Activated CD4-positive, alpha-beta T cell treated with anti-CD3 and anti-CD28 coated beads, Interleukin-2, amount 10 ng/mL, durations not matched to agents 7 days and 5 days (primary cell): Measurements from ENCODE around the gene CHP2. TPM values are rescaled to one million over a fixed set of nuclear protein-coding genes. Genes with fewer than 3 reads are reported as not detected.

Source experiments
- CTCF ChIA-PET: fragments of 350-600 bp; sonication (Branson Sonifier 250); formaldehyde crosslinking; loops from one replicate; lab custom pipeline; 2021; ENCODE audit warnings: antibody characterized with exemption; lab: Charles Lee
- POLR2A ChIA-PET: fragments of 350-600 bp; sonication (Branson Sonifier 250); formaldehyde crosslinking; loops from one replicate; lab custom pipeline; 2021; ENCODE audit warnings: antibody characterized with exemption; lab: Charles Lee
- DNase-seq: peaks from one replicate; pipeline ENCODE4 v3.0.0-alpha.2; 2020
- H3K27ac Mint-ChIP-seq: one replicate; pipeline ENCODE4 v1.8.0; 2021; ENCODE audit warnings: mild to moderate bottlenecking, moderate library complexity, mixed read lengths
- H3K27me3 Mint-ChIP-seq: one replicate; pipeline ENCODE4 v1.8.0; 2021; ENCODE audit warnings: mixed read lengths
- H3K36me3 Mint-ChIP-seq: one replicate; pipeline ENCODE4 v1.8.0; 2021; ENCODE audit warnings: low read depth, mixed read lengths
- H3K4me1 Mint-ChIP-seq: one replicate; pipeline ENCODE4 v1.8.0; 2021; ENCODE audit warnings: mixed read lengths
- H3K4me3 Mint-ChIP-seq: one replicate; pipeline ENCODE4 v1.8.0; 2021; ENCODE audit warnings: mild to moderate bottlenecking, moderate library complexity, mixed read lengths
- H3K9me3 Mint-ChIP-seq: one replicate; pipeline ENCODE4 v1.8.0; 2021; ENCODE audit warnings: mixed read lengths
- total RNA-seq, 2 experiments: library from RNA; stranded (reverse); gene quantifications; one replicate each; pipeline ENCODE4 v1.2.3, GENCODE V29; 2021

The CHP2 gene
- total RNA-seq, 2 experiments from 2014 or later, result not detected

DNA sequence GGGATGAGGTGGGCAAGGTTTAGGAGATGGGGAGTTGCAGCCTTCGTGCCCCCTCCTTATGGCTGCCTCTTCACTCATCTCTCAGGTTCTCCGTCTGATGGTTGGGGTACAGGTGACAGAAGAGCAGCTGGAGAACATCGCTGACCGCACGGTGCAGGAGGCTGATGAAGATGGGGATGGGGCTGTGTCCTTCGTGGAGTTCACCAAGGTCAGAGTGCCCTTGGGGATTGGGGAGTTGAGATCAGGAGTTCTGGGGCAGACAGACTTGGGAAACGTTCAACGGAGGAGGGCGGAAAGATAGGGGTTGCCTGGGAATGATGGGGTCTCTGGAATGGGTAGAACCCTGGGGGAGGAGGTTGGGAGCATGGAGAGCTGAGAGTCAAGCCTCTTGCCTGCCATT, 2.3 kb downstream of the CHP2 start:
- Mint-ChIP-seq H3K9me3 (no peaks in the 10 kb centered on the region), H3K4me1 (no peaks in the 10 kb centered on the region), H3K27me3 (peaks cover 59% of the 10 kb centered on the region), H3K4me3 (no peak overlapping the region), H3K27ac (no peak overlapping the region), H3K36me3 (no peaks in the 10 kb centered on the region)
- DNase-seq, result no peak
- CTCF ChIA-PET, result no interaction called here
- POLR2A ChIA-PET, result no interaction called here

DNA sequence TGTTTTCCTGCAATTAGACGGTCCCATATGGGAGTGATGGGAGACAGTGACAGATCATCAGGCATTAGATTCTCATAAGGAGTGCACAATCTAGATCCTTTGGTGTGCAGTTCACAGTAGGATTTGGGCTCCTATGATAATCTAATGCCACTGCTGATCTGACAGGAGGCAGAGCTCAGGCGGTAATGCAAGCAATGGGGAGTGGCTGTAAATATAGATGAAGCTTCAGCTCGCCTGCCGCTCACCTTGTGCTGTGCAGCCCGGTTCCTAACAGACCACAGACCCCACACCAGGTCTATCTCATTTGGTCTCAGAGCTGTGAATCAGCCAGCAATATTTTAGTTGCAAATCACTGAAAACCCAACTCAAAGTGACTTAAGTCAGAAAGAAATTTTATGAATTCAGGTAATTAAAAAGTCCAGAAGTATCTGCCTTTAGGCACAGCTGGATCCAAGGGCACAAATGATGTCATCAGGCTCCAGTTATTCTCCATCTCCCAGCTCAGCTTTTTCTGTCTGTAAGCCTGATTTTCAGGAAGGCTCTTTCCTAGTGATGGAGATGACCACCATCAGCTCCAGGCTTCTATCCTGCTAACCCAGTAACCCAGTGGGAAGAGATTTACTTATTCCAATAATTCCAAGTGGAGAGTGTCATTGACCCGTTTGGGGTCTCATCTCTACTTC, 3.3 kb downstream of the CHP2 start:
- no peak overlapping the region for H3K27ac Mint-ChIP-seq
- H3K4me3 Mint-ChIP-seq, result no peak overlapping the region
- H3K4me1 Mint-ChIP-seq, result no peaks in the 10 kb centered on the region
- H3K27me3 Mint-ChIP-seq, result peaks cover 50% of the 10 kb centered on the region
- CTCF ChIA-PET, result interaction anchor here (0.6 kb wide), 1 partner anchor 404 kb away, joined by 3 read pairs; no protein-coding TSS in a partner anchor
- no peak for DNase-seq
- POLR2A ChIA-PET, result no interaction called here
- H3K9me3 Mint-ChIP-seq, result no peaks in the 10 kb centered on the region
- no peaks in the 10 kb centered on the region for H3K36me3 Mint-ChIP-seq

DNA sequence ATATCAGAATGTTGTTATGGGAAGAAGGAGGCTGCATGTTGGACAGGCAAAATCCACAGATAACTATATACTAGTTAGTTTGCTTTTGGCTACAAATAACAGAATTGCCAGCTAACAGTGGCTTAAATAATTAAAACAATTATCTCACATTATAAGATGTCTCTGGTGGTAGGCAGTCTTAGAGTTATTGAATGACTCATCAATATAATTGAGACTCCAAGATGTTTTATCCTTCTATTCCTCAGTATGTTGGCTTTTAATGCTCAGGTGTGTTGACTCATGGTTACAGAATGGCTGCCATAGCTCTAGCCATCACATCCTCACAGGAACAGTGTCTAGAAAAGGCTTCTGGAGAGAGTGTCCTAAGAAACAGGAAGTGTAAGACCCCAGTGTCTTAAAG, 11.1 kb downstream of the CHP2 start:
- Mint-ChIP-seq H3K9me3 (no peaks in the 10 kb centered on the region), H3K4me3 (no peak overlapping the region), H3K36me3 (no peaks in the 10 kb centered on the region), H3K27ac (no peak overlapping the region), H3K27me3 (peaks cover 2% of the 10 kb centered on the region), H3K4me1 (no peaks in the 10 kb centered on the region)
- ChIA-PET POLR2A (no interaction called here), CTCF (no interaction called here)
- no peak for DNase-seq

DNA sequence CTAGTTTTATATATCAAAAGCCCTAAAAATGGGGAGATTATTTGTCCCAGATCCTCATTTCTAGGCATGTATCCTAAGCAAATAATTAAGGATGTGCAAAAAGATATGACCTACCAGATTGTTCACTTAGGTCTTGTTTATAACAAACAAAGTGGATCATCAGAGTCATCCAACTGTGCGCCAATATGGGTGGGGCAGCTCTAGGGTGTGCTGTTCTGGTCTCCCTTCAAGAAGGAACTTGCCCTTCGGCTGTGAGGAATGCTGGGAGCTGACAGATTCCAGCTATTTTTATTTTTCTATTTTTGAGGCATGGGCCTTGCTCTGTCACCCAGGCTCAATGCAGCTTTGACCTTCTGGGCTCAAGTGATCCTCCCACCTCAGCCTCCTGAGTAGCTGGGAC, 13.8 kb downstream of the CHP2 start:
- H3K27me3 Mint-ChIP-seq, result peaks cover 6% of the 10 kb centered on the region
- no peak overlapping the region for H3K4me3 Mint-ChIP-seq
- no peak overlapping the region for H3K27ac Mint-ChIP-seq
- ChIA-PET POLR2A (no interaction called here), CTCF (no interaction called here)
- no peaks in the 10 kb centered on the region for H3K4me1 Mint-ChIP-seq
- H3K36me3 Mint-ChIP-seq, result no peaks in the 10 kb centered on the region
- no peaks in the 10 kb centered on the region for H3K9me3 Mint-ChIP-seq
- no peak for DNase-seq

DNA sequence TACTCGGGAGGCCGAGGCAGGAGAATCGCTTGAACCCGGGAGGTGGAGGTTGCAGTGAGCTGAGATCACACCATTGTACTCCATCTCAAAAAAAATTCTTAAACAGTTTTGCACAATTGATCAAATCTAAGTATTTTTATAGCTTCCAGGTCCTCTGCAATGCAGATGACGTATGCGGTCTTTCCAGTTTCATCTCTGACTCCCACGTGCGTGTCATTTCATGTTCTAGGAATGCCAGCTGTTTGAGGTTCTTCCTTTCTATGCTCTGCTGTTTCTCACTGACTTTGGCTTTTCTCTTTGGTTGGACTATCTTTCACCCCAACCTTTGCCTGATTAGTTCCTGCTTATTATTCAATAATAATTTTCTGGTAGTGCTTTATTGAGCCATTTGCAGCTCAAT, 16.2 kb downstream of the CHP2 start:
- no peaks in the 10 kb centered on the region for H3K4me1 Mint-ChIP-seq
- CTCF ChIA-PET, result interaction anchor here (1.2 kb wide), 1 partner anchor 33 kb away, joined by 3 read pairs; no protein-coding TSS in a partner anchor
- H3K36me3 Mint-ChIP-seq, result no peaks in the 10 kb centered on the region
- no peak for DNase-seq
- H3K9me3 Mint-ChIP-seq, result no peaks in the 10 kb centered on the region
- H3K27me3 Mint-ChIP-seq, result peaks cover 9% of the 10 kb centered on the region
- POLR2A ChIA-PET, result no interaction called here
- no peak overlapping the region for H3K27ac Mint-ChIP-seq
- no peak overlapping the region for H3K4me3 Mint-ChIP-seq

DNA sequence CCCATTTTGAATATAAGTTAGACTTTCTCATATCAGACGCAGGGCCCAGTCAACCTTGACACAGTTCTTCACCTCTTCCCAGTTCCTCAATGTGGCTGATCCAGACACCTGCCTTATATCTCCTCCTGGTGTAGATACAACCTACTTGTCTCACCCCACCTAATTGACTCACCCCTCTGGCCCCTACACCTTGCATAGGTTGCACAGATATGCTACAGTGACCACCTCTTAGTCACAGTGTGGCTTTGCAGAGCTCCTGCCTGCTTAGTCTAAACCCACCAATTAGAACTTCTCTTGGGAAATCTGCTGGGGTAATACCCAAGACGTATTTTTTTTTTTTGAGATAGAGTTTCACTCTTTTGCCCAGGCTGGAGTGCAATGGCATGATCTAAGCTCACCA, 16.8 kb downstream of the CHP2 start:
- H3K4me1 Mint-ChIP-seq, result no peaks in the 10 kb centered on the region
- no peak overlapping the region for H3K27ac Mint-ChIP-seq
- ChIA-PET POLR2A (no interaction called here), CTCF (interaction anchor here (1.1 to 1.2 kb wide), 2 partner anchors 11 to 32 kb away, joined by 3 to 5 read pairs; no protein-coding TSS in a partner anchor)
- no peaks in the 10 kb centered on the region for H3K9me3 Mint-ChIP-seq
- H3K27me3 Mint-ChIP-seq, result peaks cover 9% of the 10 kb centered on the region
- no peak for DNase-seq
- H3K4me3 Mint-ChIP-seq, result no peak overlapping the region
- no peaks in the 10 kb centered on the region for H3K36me3 Mint-ChIP-seq

DNA sequence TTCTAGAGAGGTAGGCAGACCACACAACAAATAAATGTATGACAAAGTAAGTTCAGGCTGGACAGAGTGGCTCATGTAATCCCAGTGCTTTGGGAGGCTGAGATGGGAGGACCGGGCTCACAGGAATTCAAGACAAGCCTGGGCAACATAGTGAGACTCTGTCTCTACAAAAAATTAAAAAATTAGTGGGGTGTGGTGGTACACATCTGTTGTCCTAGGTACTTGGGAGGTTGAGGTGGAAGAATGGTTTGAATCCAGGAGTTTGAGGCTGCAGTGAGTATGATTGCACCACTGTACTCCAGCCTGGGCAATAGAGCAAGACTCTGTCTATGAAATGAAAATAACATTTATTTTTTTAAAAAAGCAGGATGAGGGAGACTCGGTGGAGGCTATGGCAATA, 18.5 kb downstream of the CHP2 start:
- CTCF ChIA-PET, result no interaction called here
- Mint-ChIP-seq H3K27ac (no peak overlapping the region), H3K27me3 (peaks cover 12% of the 10 kb centered on the region), H3K4me3 (no peak overlapping the region), H3K36me3 (no peaks in the 10 kb centered on the region), H3K4me1 (no peaks in the 10 kb centered on the region), H3K9me3 (no peaks in the 10 kb centered on the region)
- DNase-seq, result no peak
- POLR2A ChIA-PET, result no interaction called here

DNA sequence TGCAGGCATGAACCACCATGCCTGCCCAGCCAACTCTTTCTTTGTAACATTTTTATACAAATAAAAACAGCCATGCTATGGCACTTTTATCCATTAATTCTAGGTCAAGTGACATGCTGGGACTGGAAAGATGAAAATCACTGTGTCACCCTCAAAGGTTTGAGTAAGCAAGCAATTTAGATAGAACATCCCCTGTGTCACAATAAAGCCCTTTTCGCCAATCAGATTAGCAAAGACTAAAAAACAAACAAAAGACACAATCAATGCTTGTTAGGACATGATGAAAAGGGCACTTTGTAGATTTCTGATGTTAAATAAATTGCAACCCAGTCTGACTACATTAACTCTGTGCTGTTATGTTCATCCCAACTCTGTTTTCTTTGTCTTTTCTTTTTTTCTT, 26.4 kb downstream of the CHP2 start:
- H3K27me3 Mint-ChIP-seq, result peaks cover 27% of the 10 kb centered on the region
- no peaks in the 10 kb centered on the region for H3K9me3 Mint-ChIP-seq
- ChIA-PET POLR2A (no interaction called here), CTCF (no interaction called here)
- H3K36me3 Mint-ChIP-seq, result no peaks in the 10 kb centered on the region
- no peak for DNase-seq
- no peak overlapping the region for H3K27ac Mint-ChIP-seq
- H3K4me3 Mint-ChIP-seq, result no peak overlapping the region
- no peaks in the 10 kb centered on the region for H3K4me1 Mint-ChIP-seq

DNA sequence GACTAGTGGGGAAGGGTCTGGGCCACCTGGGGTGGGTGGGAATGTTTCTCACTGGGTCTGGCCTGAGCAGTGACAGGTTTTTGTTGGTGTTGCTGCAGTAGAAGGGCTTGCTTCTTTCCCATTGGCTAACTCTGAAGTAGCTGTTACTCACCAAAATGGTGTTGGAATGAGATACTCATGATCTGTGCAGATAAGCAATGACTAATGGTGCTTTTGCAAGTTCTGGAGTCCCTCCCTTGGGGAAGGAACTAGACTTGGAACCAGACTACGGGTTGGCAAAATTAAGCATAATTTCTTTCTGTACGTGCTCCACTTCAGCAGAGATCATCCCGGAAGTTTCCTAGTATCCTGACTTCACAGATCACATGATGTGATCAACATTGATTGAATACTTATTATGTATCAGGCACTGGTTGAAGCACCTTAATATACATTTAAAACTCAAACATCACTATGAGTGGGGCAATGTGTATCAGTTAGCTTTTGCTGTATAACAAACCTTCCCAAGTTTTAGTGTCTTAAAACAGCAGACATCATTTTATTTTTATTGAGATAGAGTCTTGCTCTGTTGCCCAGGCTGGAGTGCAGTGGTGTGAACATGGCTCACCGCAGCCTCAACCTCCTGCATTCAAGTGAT, 30.1 kb downstream of the CHP2 start:
- H3K27me3 Mint-ChIP-seq, result peaks cover 20% of the 10 kb centered on the region
- H3K4me3 Mint-ChIP-seq, result no peak overlapping the region
- CTCF ChIA-PET, result no interaction called here
- POLR2A ChIA-PET, result no interaction called here
- no peaks in the 10 kb centered on the region for H3K36me3 Mint-ChIP-seq
- DNase-seq, result no peak
- no peak overlapping the region for H3K27ac Mint-ChIP-seq
- no peaks in the 10 kb centered on the region for H3K9me3 Mint-ChIP-seq
- no peaks in the 10 kb centered on the region for H3K4me1 Mint-ChIP-seq

DNA sequence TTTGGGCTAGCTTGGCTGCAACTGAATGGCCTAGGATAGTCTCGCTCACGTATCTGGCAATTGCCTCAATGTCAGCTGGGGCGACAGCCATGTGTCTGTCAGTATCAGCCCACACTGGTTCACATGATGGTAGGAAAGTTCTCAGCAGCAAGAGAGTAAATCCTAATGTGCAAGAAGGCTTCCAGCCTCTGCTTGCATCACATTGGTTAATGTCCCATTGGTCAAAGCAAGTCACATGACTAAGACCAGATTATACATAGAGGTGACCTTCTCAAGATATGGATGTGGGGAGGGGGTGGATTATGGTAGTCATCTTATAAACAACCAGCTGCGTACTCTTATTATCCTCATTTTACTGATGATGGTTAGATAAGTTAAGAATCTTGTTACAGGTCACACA, 31.0 kb downstream of the CHP2 start:
- H3K27ac Mint-ChIP-seq, result no peak overlapping the region
- no peak for DNase-seq
- peaks cover 16% of the 10 kb centered on the region for H3K27me3 Mint-ChIP-seq
- H3K36me3 Mint-ChIP-seq, result no peaks in the 10 kb centered on the region
- H3K4me3 Mint-ChIP-seq, result no peak overlapping the region
- POLR2A ChIA-PET, result no interaction called here
- CTCF ChIA-PET, result no interaction called here
- no peaks in the 10 kb centered on the region for H3K9me3 Mint-ChIP-seq
- H3K4me1 Mint-ChIP-seq, result no peaks in the 10 kb centered on the region

DNA sequence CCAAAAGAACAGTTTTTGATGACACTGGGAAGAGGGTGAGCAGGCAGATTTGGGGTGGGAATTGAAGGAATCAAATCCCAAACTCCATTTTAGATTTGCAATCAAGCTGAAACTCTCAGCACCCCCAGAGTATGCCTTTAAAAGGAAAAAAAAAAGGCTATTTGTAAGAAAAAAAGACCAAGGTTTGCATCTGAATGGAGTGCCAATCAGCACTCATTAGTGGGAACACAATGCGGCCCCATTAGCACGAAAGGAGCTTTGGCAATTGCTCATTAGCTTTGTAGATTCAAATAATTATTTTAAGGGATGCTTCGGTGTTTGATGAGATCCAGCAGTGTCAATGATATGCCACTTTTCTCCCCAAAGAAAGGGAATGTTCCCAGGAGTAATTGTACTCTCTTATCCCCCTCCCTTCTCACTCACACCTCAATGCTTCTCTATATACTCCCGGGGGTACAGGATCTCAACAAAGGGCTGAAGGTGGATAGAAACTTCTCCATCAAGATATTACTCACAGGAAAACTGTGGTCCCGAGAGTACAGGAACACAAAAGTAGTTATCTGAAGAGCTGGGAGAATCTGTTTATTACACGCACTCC, 32.2 kb downstream of the CHP2 start:
- ChIA-PET CTCF (interaction anchor here (0.6 to 3.1 kb wide), 3 partner anchors 10 to 649 kb away, joined by 3 to 8 read pairs (median 4); no protein-coding TSS in a partner anchor), POLR2A (no interaction called here)
- Mint-ChIP-seq H3K9me3 (no peaks in the 10 kb centered on the region), H3K4me3 (no peak overlapping the region), H3K36me3 (no peaks in the 10 kb centered on the region), H3K27ac (no peak overlapping the region), H3K4me1 (no peaks in the 10 kb centered on the region), H3K27me3 (peaks cover 10% of the 10 kb centered on the region)
- no peak for DNase-seq

DNA sequence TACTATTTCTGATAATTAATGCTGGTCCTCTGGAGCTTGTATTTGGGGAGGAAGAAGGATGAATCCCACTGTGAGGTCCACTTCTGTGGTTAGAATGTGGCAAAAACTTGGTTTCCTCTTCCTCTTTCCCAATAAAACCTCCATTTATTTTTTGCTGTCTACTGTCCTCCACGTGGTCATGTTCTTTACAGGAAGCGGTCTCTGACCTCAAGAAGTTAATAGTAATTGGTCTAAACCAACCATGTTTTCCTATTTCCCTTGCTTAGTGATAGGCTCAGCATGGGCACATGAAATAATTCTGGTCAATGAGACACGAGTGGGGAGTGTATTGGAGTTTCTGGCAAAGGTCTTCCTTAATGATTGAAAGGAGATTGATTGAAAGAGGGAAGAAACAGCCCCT, 33.9 kb downstream of the CHP2 start:
- no peak overlapping the region for H3K4me3 Mint-ChIP-seq
- DNase-seq, result no peak
- no peak overlapping the region for H3K27ac Mint-ChIP-seq
- POLR2A ChIA-PET, result no interaction called here
- H3K27me3 Mint-ChIP-seq, result peaks cover 7% of the 10 kb centered on the region
- CTCF ChIA-PET, result interaction anchor here (3.1 kb wide), 1 partner anchor 9 kb away, joined by 8 read pairs; no protein-coding TSS in a partner anchor
- H3K36me3 Mint-ChIP-seq, result no peaks in the 10 kb centered on the region
- no peaks in the 10 kb centered on the region for H3K4me1 Mint-ChIP-seq
- no peaks in the 10 kb centered on the region for H3K9me3 Mint-ChIP-seq

DNA sequence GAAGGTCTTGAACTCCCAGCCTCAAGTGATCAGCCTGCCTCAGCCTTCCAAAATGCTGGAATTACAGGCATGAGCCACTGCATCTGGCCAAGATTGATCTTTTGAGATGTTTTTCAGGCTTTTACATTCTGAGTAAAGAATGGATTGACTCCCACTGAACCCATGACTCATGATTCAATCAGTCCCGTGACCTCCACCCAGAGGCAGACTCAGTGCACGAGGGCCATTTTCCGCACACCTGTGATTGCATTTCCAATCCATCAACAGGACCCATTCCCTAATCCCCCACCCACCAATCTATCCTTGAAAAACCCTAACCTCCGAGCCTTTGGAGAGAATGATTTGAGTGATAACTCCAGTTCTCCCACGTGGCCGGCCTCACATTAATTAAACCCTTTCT, 40.6 kb downstream of the CHP2 start:
- Mint-ChIP-seq H3K27me3 (peaks cover under 1% of the 10 kb centered on the region), H3K36me3 (no peaks in the 10 kb centered on the region), H3K9me3 (no peaks in the 10 kb centered on the region), H3K4me1 (no peaks in the 10 kb centered on the region), H3K27ac (no peak overlapping the region), H3K4me3 (no peak overlapping the region)
- POLR2A ChIA-PET, result no interaction called here
- DNase-seq, result no peak
- CTCF ChIA-PET, result no interaction called here
